K562 (cell line): Measurements from ENCODE around the gene KLK6. TPM values are rescaled to one million over a fixed set of nuclear protein-coding genes. Genes with fewer than 3 reads are reported as not detected.

Experiments
- ATAC-seq: fragments of 200-7000 bp; cut with Tn5 transposase; 3 replicates; pipeline ENCODE4 v1.9.1; 2020; ENCODE audit warnings: moderate library complexity
- BruUV-seq: library from RNA; stranded (reverse); fragments of 400-500 nt; replicated peaks from 2 replicates; lab custom pipeline; 2021; lab: Mats Ljungman, UMichigan
- CTCF ChIA-PET: fragments of 300-600 bp; formaldehyde crosslinking; extraction: SDS; loops from one replicate; lab custom pipeline; 2021; ENCODE audit warnings: low intra/inter-chr PET ratio; lab: Yijun Ruan, JAX
- POLR2A ChIA-PET: fragments of 300-600, 350-650 bp; sonication (Branson Sonifier 250); formaldehyde crosslinking; extraction: SDS; loops from one replicate; lab custom pipeline; 2021; ENCODE audit warnings: antibody characterized with exemption, inconsistent platforms; lab: Yijun Ruan, JAX
- DNase-seq, 4 experiments: peaks; one replicate each; pipeline versions ENCODE4 v3.0.0 to v3.0.0-alpha.2; 2011 to 2018; ENCODE audit warnings: low spot score in 3 of 4, mixed read lengths in 3 of 4; ENCODE audit errors: extremely low read depth in 1 of 4
- FAIRE-seq: peaks from 2 replicates; lab custom pipeline; 2011; peaks lifted over from hg19 to GRCh38; lab: Jason Lieb, UNC
- H2AFZ ChIP-seq: 2 replicates; pipeline ENCODE4 v1.6.0; 2011; ENCODE audit warnings: low read depth, low read length, control low read depth, inconsistent platforms
- H3K27ac ChIP-seq: fragments of 200-600 bp; 3 replicates; pipeline ENCODE4 v1.8.0; 2011; ENCODE audit warnings: low read depth, mild to moderate bottlenecking, control low read depth, inconsistent platforms, low read length, moderate library complexity, mixed read lengths; ENCODE audit errors: extremely low read depth
- H3K27me3 ChIP-seq, 2 experiments: fragments of 300-600 bp in 1 of 2; 2 replicates in 1 of 2; 3 replicates in 1 of 2; pipeline versions ENCODE4 v1.6.0 to v1.8.0; 2011; ENCODE audit warnings: inconsistent platforms in 2 of 2, low read length in 2 of 2, mild to moderate bottlenecking in 1 of 2, mixed read lengths in 1 of 2, moderate library complexity in 1 of 2; ENCODE audit not compliant: control insufficient read depth in 2 of 2, insufficient read depth in 2 of 2
- H3K36me3 ChIP-seq: fragments of 300-600 bp; 3 replicates; pipeline ENCODE4 v1.8.0; 2011; ENCODE audit warnings: mild to moderate bottlenecking, low read length, inconsistent platforms; ENCODE audit not compliant: control insufficient read depth, insufficient read depth
- H3K4me1 ChIP-seq, 2 experiments: fragments of 200-600 bp in 1 of 2; replicated peaks in 1 of 2; 2 replicates in 1 of 2; 3 replicates in 1 of 2; pipeline versions ENCODE4 v1.5.1 to v1.8.0; 2011; ENCODE audit warnings: inconsistent platforms in 2 of 2, low read length in 2 of 2, mild to moderate bottlenecking in 1 of 2, mixed read lengths in 1 of 2, moderate library complexity in 1 of 2; ENCODE audit not compliant: control insufficient read depth in 2 of 2, insufficient read depth in 2 of 2
- H3K4me2 ChIP-seq: 2 replicates; pipeline ENCODE4 v1.6.1; 2011; ENCODE audit warnings: low read length, control low read depth, inconsistent platforms, mixed read lengths; ENCODE audit not compliant: insufficient read depth
- H3K4me3 ChIP-seq: fragments of 200-600 bp; sonication (generic), shearing (Covaris generic); 2 replicates; pipeline ENCODE4 v1.5.1; 2016; ENCODE audit warnings: control low read depth, inconsistent platforms
- H3K79me2 ChIP-seq: fragments of 200-600 bp; 3 replicates; pipeline ENCODE4 v1.8.0; 2011; ENCODE audit warnings: low read length, inconsistent platforms; ENCODE audit not compliant: control insufficient read depth, insufficient read depth
- H3K9ac ChIP-seq, 2 experiments: 2 replicates each; pipeline versions ENCODE4 v1.6.0 to v1.6.1; 2011; ENCODE audit warnings: low read depth in 2 of 2, low read length in 2 of 2, control low read depth in 1 of 2, inconsistent platforms in 1 of 2, mild to moderate bottlenecking in 1 of 2, mixed read lengths in 1 of 2; ENCODE audit not compliant: insufficient read depth in 1 of 2
- H3K9me1 ChIP-seq: one replicate; pipeline ENCODE4 v1.6.0; 2011; ENCODE audit warnings: inconsistent platforms, mild to moderate bottlenecking, low read length, moderate library complexity; ENCODE audit not compliant: control insufficient read depth, insufficient read depth
- H3K9me3 ChIP-seq: replicated peaks from 2 replicates; pipeline ENCODE4 v1.5.1; 2011; ENCODE audit warnings: low read depth, low read length, inconsistent platforms; ENCODE audit not compliant: control insufficient read depth, insufficient read depth
- H4K20me1 ChIP-seq: replicated peaks from 2 replicates; pipeline ENCODE4 v1.6.1; 2011; ENCODE audit warnings: low read length, inconsistent platforms, mixed read lengths; ENCODE audit not compliant: control insufficient read depth, insufficient read depth
- BRCA1 ChIP-seq, 2 experiments: fragments of 450-650 bp in 1 of 2; sonication (generic) in 1 of 2; formaldehyde crosslinking in 1 of 2; IDR thresholded peaks; 2 replicates each; pipeline versions ENCODE4 v1.5.0 to v1.6.1; 2017 to 2020; ENCODE audit warnings: mild to moderate bottlenecking in 1 of 2, missing genetic modification reagents in 1 of 2
- CTBP1 ChIP-seq: fragments of 450-650 bp; IDR thresholded peaks from 2 replicates; pipeline ENCODE4 v1.6.1; 2016; ENCODE audit warnings: borderline replicate concordance
- DNMT1 ChIP-seq: fragments of 450-650 bp; IDR thresholded peaks from 2 replicates; pipeline ENCODE4 v1.6.1; 2016; ENCODE audit warnings: antibody characterized with exemption, mild to moderate bottlenecking
- FOXA3 ChIP-seq, 2 experiments: fragments of 450-650 bp in 1 of 2; sonication (generic) in 1 of 2; formaldehyde crosslinking; IDR thresholded peaks in 1 of 2; conservative IDR thresholded peaks in 1 of 2; 2 replicates each; pipeline versions ENCODE4 v1.4.0 to v1.8.0; 2020 to 2022; ENCODE audit warnings: mild to moderate bottlenecking in 2 of 2, missing genetic modification reagents in 1 of 2
- HDAC2 ChIP-seq: fragments of 450-650 bp; IDR thresholded peaks from 2 replicates; pipeline ENCODE4 v1.6.1; 2016; ENCODE audit warnings: mild to moderate bottlenecking
- HOMEZ ChIP-seq: fragments of 250-450 bp; sonication (Bioruptor Pico); IDR thresholded peaks from 2 replicates; pipeline ENCODE4 v1.4.0; 2020; ENCODE audit warnings: mild to moderate bottlenecking, moderate library complexity
- KDM1A ChIP-seq, 2 experiments: fragments of 450-650 bp; IDR thresholded peaks; 2 replicates each; pipeline ENCODE4 v1.6.1; 2016; ENCODE audit warnings: mild to moderate bottlenecking in 2 of 2
- KLF16 ChIP-seq: IDR thresholded peaks from 2 replicates; pipeline ENCODE4 v1.6.1; 2016; ENCODE audit warnings: antibody characterized with exemption
- MBD2 ChIP-seq: sonication (generic); IDR thresholded peaks from 2 replicates; pipeline ENCODE4 v1.6.1; 2016; ENCODE audit warnings: low read depth, borderline replicate concordance
- RCOR1 ChIP-seq, 2 experiments: IDR thresholded peaks; 2 replicates each; pipeline ENCODE4 v1.6.1; 2012; ENCODE audit warnings: low read depth in 2 of 2, low read length in 2 of 2, borderline replicate concordance in 1 of 2, improper control_type of control experiment in 1 of 2
- SMARCB1 ChIP-seq: IDR thresholded peaks from 2 replicates; pipeline ENCODE4 v1.6.1; 2011; ENCODE audit warnings: improper control_type of control experiment, low read depth; ENCODE audit not compliant: insufficient read length
- ZBTB2 ChIP-seq: fragments of 450-650 bp; IDR thresholded peaks from 2 replicates; pipeline ENCODE4 v1.6.1; 2016; ENCODE audit warnings: antibody characterized with exemption
- ZNF143 ChIP-seq: sonication (generic); formaldehyde crosslinking; IDR thresholded peaks from 2 replicates; pipeline ENCODE4 v1.9.0; 2022; ENCODE audit warnings: mild to moderate bottlenecking, missing genetic modification reagents
- WGBS: fragments of 100-300 bp; shearing (Covaris generic); methylation state at CpG from one replicate; pipeline ENCODE4 v1.1.6; 2016; ENCODE audit warnings: low coverage, mixed read lengths; ENCODE audit not compliant: insufficient coverage; ENCODE audit errors: missing lambda C conversion rate; 5-methylcytosine and 5-hydroxymethylcytosine counted together
- in situ Hi-C: fragments of 300-500 bp; cut with MboI; formaldehyde crosslinking; loops from 4 replicates; pipeline ENCODE4 v1.15.0; 2018; ENCODE audit warnings: inconsistent platforms, mixed read lengths
- intact Hi-C: fragments of 100-400 bp; cut with micrococcal nuclease; formaldehyde crosslinking; loops from 2 replicates; pipeline ENCODE4 v1.14.2; 2022
- polyA plus RNA-seq, 8 experiments: library from polyadenylated mRNA; depleted of rRNA in 4 of 8; stranded (reverse) in 5 of 8; unstranded in 3 of 8; fragments of >200 nt; fragmentation: Nextera tagmentation in 2 of 8; fragmentation: Illumina TruSeq in 1 of 8; extraction: Ambion mirVana in 2 of 8; extraction: Trizol in 1 of 8; gene quantifications; 2 replicates each; pipeline versions ENCODE4 v1.2.1 to v1.2.3, GENCODE V29; 2011 to 2014; ENCODE audit warnings: inconsistent platforms in 1 of 8, missing spikeins in 1 of 8
- total RNA-seq, 7 experiments: library from RNA; depleted of rRNA in 6 of 7; stranded (reverse); fragments of >200 nt in 6 of 7; fragmentation: Illumina TruSeq in 2 of 7; extraction: Trizol in 2 of 7; gene quantifications; 2 replicates each; pipeline versions ENCODE4 v1.2.1 to v1.2.3, GENCODE V29; 2011 to 2021; ENCODE audit warnings: low replicate concordance in 1 of 7

KLK6 gene
- total and polyA plus RNA-seq, 9 of the 15 experiments (the other 6 are each of a cell fraction or from before 2014, with no cell fraction given): not detected

GRCh38 chr19:51006406-51006805, 37.0 kb upstream of the KLK6 start (continued):
- TF ChIP-seq SMARCB1: no peak
- TF ChIP-seq MBD2: no peak
- no peak for TF ChIP-seq FOXA3 (CRISPR knock-in tag; conservative IDR thresholded peaks at IDR 0.05 in 1 of 2, IDR thresholded peaks at IDR 0.05 in 1 of 2)

- intact Hi-C loops (no loop called here), in situ Hi-C loops (no loop called here)
- H3K4me2 ChIP-seq: no peak overlapping the region
- WGBS: 0% methylated on average over 1 of the region's 1 CpG
- CTCF ChIA-PET: no interaction called here
- H3K4me3 ChIP-seq: no peak overlapping the region
- POLR2A ChIA-PET: no interaction called here
- H3K27me3 ChIP-seq: peaks cover 0 to 21% of the 10 kb centered on the region in 2 experiments; a peak in 2 of 5 replicates
- no peak overlapping the region for H2AFZ ChIP-seq
- H3K79me2 ChIP-seq: no peaks in the 10 kb centered on the region
- TF ChIP-seq DNMT1 (no peak), ZBTB2 (no peak), CTBP1 (peak; percentile 76), KLF16 (no peak), HDAC2 (peak; percentile 56; the same call in 1 of the 2 replicates), BRCA1 (IDR thresholded peaks at IDR 0.05) (no peak), BRCA1 (CRISPR knock-in tag; IDR thresholded peaks at IDR 0.05) (no peak), RCOR1 (IDR thresholded peaks at IDR 0.05; ENCODE audit: borderline replicate concordance in 1 of 2, low read depth in 2 of 2, low read length in 2 of 2) (peak in 1 of 2 experiments; percentile 84; a peak in 2 of 4 replicates), ZNF143 (CRISPR knock-in tag) (peak; percentile 63), HOMEZ (CRISPR knock-in tag) (no peak), KDM1A (IDR thresholded peaks at IDR 0.05) (peak; percentile 82 to 88)
- ATAC-seq: no peak
- H3K36me3 ChIP-seq: no peaks in the 10 kb centered on the region
- H3K9ac ChIP-seq: no peak overlapping the region
- H3K9me1 ChIP-seq: no peaks in the 10 kb centered on the region
- peaks cover 19 to 31% of the 10 kb centered on the region in 2 experiments; a peak in 4 of 5 replicates for H3K4me1 ChIP-seq
- no peak overlapping the region for H3K27ac ChIP-seq
- no peaks in the 10 kb centered on the region for H4K20me1 ChIP-seq
- no TSS peak for BruUV-seq
- FAIRE-seq: no peak
- DNase-seq: no peak
- no peaks in the 10 kb centered on the region for H3K9me3 ChIP-seq
These were observed 35.9 kb upstream of the KLK6 start for GRCh38 chr19:51005248-51005647.
